Lung (tissue), 12 donors: Measurements from ENCODE around the gene AJAP1. TPM values are rescaled to one million over a fixed set of nuclear protein-coding genes. Genes with fewer than 3 reads are reported as not detected.

Source experiments
- ATAC-seq: fragments of 200-7000 bp; cut with Tn5 transposase; one replicate; pipeline ENCODE4 v1.9.1; 2020; ENCODE audit warnings: moderate number of reproducible peaks; ENCODE audit not compliant: insufficient read depth, low FRiP score
- DNase-seq, 3 donors: peaks; one replicate each; pipeline ENCODE4 v3.0.0-alpha.2; 2013 to 2017
- H3K27ac ChIP-seq, 2 donors: one replicate each; pipeline ENCODE4 v1.5.1; 2013; ENCODE audit warnings: mild to moderate bottlenecking in 2 of 2, moderate library complexity in 2 of 2, control low read depth in 1 of 2, inconsistent platforms in 1 of 2, low read depth in 1 of 2, low read length in 1 of 2
- H3K27me3 ChIP-seq, 3 donors: one replicate each; pipeline ENCODE4 v1.5.1; 2013; ENCODE audit warnings: low read length in 2 of 3; ENCODE audit not compliant: control insufficient read depth in 3 of 3, insufficient read depth in 3 of 3
- H3K36me3 ChIP-seq, 4 donors: one replicate each; pipeline ENCODE4 v1.5.1; 2013; ENCODE audit warnings: low read length in 4 of 4, mild to moderate bottlenecking in 1 of 4, moderate library complexity in 1 of 4; ENCODE audit not compliant: control insufficient read depth in 4 of 4, insufficient read depth in 4 of 4
- H3K4me1 ChIP-seq, 5 donors: one replicate each; pipeline ENCODE4 v1.5.1; 2013; ENCODE audit warnings: low read length in 5 of 5, mild to moderate bottlenecking in 2 of 5, moderate library complexity in 1 of 5; ENCODE audit not compliant: control insufficient read depth in 5 of 5, insufficient read depth in 5 of 5
- H3K4me3 ChIP-seq: one replicate; pipeline ENCODE4 v1.5.1; 2013; ENCODE audit warnings: mild to moderate bottlenecking, control low read depth, moderate library complexity
- H3K9ac ChIP-seq, 2 donors: one replicate each; pipeline ENCODE4 v1.5.1; 2013; ENCODE audit warnings: low read length in 2 of 2, control low read depth in 1 of 2; ENCODE audit not compliant: insufficient read depth in 1 of 2
- H3K9me3 ChIP-seq, 4 donors: one replicate each; pipeline ENCODE4 v1.5.1; 2013; ENCODE audit warnings: low read length in 3 of 4, mild to moderate bottlenecking in 1 of 4, moderate library complexity in 1 of 4; ENCODE audit not compliant: control insufficient read depth in 4 of 4, insufficient read depth in 3 of 4
- CTCF ChIP-seq: IDR thresholded peaks from 2 replicates; pipeline ENCODE4 v1.5.1; 2012; ENCODE audit warnings: mild to moderate bottlenecking; ENCODE audit errors: control extremely low read depth, extremely low read depth
- WGBS, 2 donors: extraction: QIAGEN DNeasy Blood & Tissue Kit; methylation state at CpG; one replicate each; pipeline ENCODE4 v1.1.7; 2013; 5-methylcytosine and 5-hydroxymethylcytosine counted together
- polyA plus RNA-seq, 2 donors: library from polyadenylated mRNA; stranded (reverse); fragments of 200-250 nt; gene quantifications; one replicate each; pipeline ENCODE4 v1.2.1, GENCODE V29; 2013
- total RNA-seq, 2 donors: library from RNA; depleted of rRNA in 1 of 2; stranded (reverse); fragments of >200 nt in 1 of 2; gene quantifications; one replicate each; pipeline ENCODE4 v1.2.1, GENCODE V29; 2014 to 2021
- donor health status: control.
- donor health status: control.
- donor health status: Bipolar disorder and iron deficiency.
- donor health status: healthy.
- donor health status: DM: yes; HTN: yes; CAD: no.

Gene AJAP1
- total and polyA plus RNA-seq, 4 donors, result 0.05 to 0.77 (median 0.19) TPM

DNA sequence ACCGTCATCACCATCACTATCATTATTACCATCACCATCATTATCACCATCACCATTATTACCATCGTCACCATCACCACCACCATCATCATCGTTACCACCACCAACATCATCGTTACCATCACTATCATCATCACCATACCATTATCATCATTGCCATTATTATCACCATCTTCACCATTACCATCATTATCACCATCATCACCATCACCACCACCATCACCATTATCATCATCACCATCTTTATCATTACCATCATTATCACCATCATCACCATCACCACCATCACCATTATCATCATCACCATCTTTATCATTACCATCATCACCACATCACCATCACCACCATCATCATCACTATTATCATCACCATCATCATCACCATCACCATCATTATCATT is 112.9 kb downstream of the AJAP1 start:
- H3K27ac ChIP-seq, result no peak overlapping the region
- H3K9ac ChIP-seq, result no peak overlapping the region
- DNase-seq, result no peak
- no peak for TF ChIP-seq CTCF
- H3K27me3 ChIP-seq, result no peaks in the 10 kb centered on the region
- no peaks in the 10 kb centered on the region for H3K9me3 ChIP-seq
- 92 to 96% methylated on average over 4 of the region's 4 CpGs for WGBS, 2 donors
- ATAC-seq, result no peak
- H3K4me1 ChIP-seq, result peaks cover 0 to 1% (median 0%) of the 10 kb centered on the region in 5 donors
- H3K4me3 ChIP-seq, result no peak overlapping the region
- no peaks in the 10 kb centered on the region for H3K36me3 ChIP-seq

GRCh38 chr1:4768553-4768952 is 114.1 kb downstream of the AJAP1 start:
- H3K27ac ChIP-seq, result no peak overlapping the region
- no peaks in the 10 kb centered on the region for H3K9me3 ChIP-seq
- no peak overlapping the region for H3K4me3 ChIP-seq
- 78 to 86% methylated on average over 6 of the region's 6 CpGs for WGBS, 2 donors
- no peak for TF ChIP-seq CTCF
- ATAC-seq (no peak), DNase-seq (no peak)
- H3K4me1 ChIP-seq, result peaks cover 0 to 4% (median 0%) of the 10 kb centered on the region in 5 donors
- H3K36me3 ChIP-seq, result no peaks in the 10 kb centered on the region
- no peaks in the 10 kb centered on the region for H3K27me3 ChIP-seq
- H3K9ac ChIP-seq, result no peak overlapping the region

- ATAC-seq (no peak), DNase-seq (no peak)
- H3K27ac ChIP-seq, result no peak overlapping the region
- no peak for TF ChIP-seq CTCF
- H3K27me3 ChIP-seq, result no peaks in the 10 kb centered on the region
- H3K4me1 ChIP-seq, result peaks cover 0 to 4% (median 0%) of the 10 kb centered on the region in 5 donors
- no peak overlapping the region for H3K9ac ChIP-seq
- 82 to 84% methylated on average over 18 of the region's 18 CpGs for WGBS, 2 donors
- H3K9me3 ChIP-seq, result no peaks in the 10 kb centered on the region
- H3K4me3 ChIP-seq, result no peak overlapping the region
- H3K36me3 ChIP-seq, result no peaks in the 10 kb centered on the region
Measured at GRCh38 chr1:4769516-4770280, 115.3 kb downstream of the AJAP1 start.
